Calu3 (cell line): Measurements from ENCODE around the gene TMEM201. TPM values are rescaled to one million over a fixed set of nuclear protein-coding genes. Genes with fewer than 3 reads are reported as not detected.

ENCODE experiments used
- BruUV-seq: library from RNA; stranded (reverse); fragments of 400-500 nt; replicated peaks from 2 replicates; lab custom pipeline; 2021; lab: Mats Ljungman, UMichigan
- CTCF ChIA-PET: fragments of 300-600 bp; sonication (Branson Sonifier 250); formaldehyde crosslinking; loops from one replicate; lab custom pipeline; 2022; ENCODE audit warnings: antibody characterized with exemption; lab: Charles Lee
- DNase-seq: peaks from one replicate; pipeline ENCODE4 v3.0.0; 2022
- H3K27ac Mint-ChIP-seq: one replicate; pipeline ENCODE4 v1.8.0; 2022; ENCODE audit warnings: mixed read lengths; ENCODE audit not compliant: unreplicated experiment
- H3K27me3 Mint-ChIP-seq: one replicate; pipeline ENCODE4 v1.8.0; 2022; ENCODE audit warnings: mixed read lengths; ENCODE audit not compliant: unreplicated experiment
- H3K36me3 Mint-ChIP-seq: one replicate; pipeline ENCODE4 v1.8.0; 2022; ENCODE audit warnings: mild to moderate bottlenecking, moderate library complexity, mixed read lengths; ENCODE audit not compliant: insufficient read depth, unreplicated experiment
- H3K4me1 Mint-ChIP-seq: one replicate; pipeline ENCODE4 v1.8.0; 2022; ENCODE audit warnings: mild to moderate bottlenecking, low read depth, mixed read lengths; ENCODE audit not compliant: unreplicated experiment
- H3K4me3 Mint-ChIP-seq: one replicate; pipeline ENCODE4 v1.8.0; 2022; ENCODE audit warnings: mild to moderate bottlenecking, low read depth, moderate library complexity, mixed read lengths; ENCODE audit not compliant: unreplicated experiment
- H3K9me3 Mint-ChIP-seq: one replicate; pipeline ENCODE4 v1.8.0; 2022; ENCODE audit warnings: low read depth, mixed read lengths; ENCODE audit not compliant: unreplicated experiment
- intact Hi-C: fragments of 100-400 bp; cut with micrococcal nuclease; formaldehyde crosslinking; loops from one replicate; pipeline ENCODE4 v1.10.0; 2022; ENCODE audit not compliant: unreplicated experiment
- total RNA-seq: library from RNA; stranded (reverse); gene quantifications from 2 replicates; pipeline ENCODE4 v1.2.3, GENCODE V29; 2022
- TF ChIP-seq, protein P1 (sequence below): fragments of 200-600 bp; IDR thresholded peaks from one replicate; pipeline ENCODE4 v1.8.0; 2022; ENCODE audit warnings: antibody characterized with exemption; ENCODE audit not compliant: unreplicated experiment

Gene TMEM201
- total RNA-seq, 1 experiment from 2014 or later, result 18.5 TPM

DNA sequence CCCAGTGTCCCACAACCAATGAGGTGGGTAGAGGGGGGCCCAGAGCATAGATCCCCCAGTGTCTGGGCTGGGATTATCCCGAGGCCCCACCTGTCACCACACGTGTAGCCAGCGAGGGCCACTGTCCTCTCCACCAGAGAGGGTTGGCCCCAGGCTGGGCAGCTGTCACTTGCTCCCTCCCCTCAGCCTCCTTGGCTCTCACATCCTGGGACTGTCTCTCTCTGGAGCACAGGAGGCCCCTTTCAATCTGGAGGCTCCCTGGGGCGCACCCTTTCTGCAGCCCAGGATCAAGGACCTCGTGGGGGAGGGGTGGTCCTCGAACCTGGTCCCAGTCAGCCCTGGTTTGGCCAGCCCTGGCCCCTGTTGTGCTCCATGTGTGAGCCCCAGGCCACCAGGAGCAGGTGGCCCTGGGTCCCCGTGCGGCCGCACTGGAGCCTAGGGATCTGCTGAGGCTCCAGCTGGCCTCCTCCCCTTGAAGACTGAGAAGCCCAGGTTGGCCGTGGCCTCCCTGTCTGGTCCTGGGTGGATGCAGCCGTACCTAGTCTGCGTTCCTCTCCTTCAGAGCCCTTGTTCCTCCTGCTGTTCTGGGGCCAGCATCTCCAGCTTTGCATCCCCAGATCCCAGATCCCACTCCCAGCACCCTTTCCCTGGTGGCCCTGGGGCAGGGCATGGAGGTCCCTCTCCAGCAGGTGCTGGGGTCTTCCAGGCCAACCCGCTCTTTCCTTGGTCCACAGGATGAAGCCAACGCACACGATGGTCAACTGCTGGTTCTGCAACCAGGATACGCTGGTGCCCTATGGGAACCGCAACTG, 6.7 kb downstream of the TMEM201 start:
- H3K4me1 Mint-ChIP-seq, result no peaks in the 10 kb centered on the region
- BruUV-seq, result no TSS peak
- H3K9me3 Mint-ChIP-seq, result no peaks in the 10 kb centered on the region
- TF ChIP-seq, protein P1, sequence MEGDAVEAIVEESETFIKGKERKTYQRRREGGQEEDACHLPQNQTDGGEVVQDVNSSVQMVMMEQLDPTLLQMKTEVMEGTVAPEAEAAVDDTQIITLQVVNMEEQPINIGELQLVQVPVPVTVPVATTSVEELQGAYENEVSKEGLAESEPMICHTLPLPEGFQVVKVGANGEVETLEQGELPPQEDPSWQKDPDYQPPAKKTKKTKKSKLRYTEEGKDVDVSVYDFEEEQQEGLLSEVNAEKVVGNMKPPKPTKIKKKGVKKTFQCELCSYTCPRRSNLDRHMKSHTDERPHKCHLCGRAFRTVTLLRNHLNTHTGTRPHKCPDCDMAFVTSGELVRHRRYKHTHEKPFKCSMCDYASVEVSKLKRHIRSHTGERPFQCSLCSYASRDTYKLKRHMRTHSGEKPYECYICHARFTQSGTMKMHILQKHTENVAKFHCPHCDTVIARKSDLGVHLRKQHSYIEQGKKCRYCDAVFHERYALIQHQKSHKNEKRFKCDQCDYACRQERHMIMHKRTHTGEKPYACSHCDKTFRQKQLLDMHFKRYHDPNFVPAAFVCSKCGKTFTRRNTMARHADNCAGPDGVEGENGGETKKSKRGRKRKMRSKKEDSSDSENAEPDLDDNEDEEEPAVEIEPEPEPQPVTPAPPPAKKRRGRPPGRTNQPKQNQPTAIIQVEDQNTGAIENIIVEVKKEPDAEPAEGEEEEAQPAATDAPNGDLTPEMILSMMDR, result no peak
- no peak overlapping the region for H3K4me3 Mint-ChIP-seq
- CTCF ChIA-PET, result no interaction called here
- intact Hi-C loops, result no loop called here
- no peak overlapping the region for H3K27ac Mint-ChIP-seq
- DNase-seq, result no peak
- peaks cover 4% of the 10 kb centered on the region for H3K36me3 Mint-ChIP-seq
- no peaks in the 10 kb centered on the region for H3K27me3 Mint-ChIP-seq

DNA sequence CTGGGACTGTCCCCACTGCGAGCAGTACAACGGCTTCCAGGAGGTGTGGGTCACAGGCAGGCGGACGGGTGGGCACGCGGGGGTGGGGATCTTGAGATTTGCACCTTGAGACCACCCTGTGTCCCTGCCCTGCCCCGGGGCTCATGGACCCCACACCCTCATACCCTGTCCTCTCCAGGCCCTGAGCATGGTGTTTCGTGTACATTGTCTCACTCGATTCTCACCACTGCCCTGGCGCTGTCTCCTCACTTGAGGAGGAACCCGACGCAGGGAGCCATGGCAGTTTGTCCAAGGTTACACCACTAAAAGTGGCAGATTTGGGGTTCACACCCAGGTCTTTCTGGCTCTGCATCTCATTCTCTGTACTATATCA, 7.2 kb downstream of the TMEM201 start:
- Mint-ChIP-seq H3K27me3 (no peaks in the 10 kb centered on the region), H3K9me3 (no peaks in the 10 kb centered on the region), H3K36me3 (peaks cover 5% of the 10 kb centered on the region), H3K4me1 (no peaks in the 10 kb centered on the region), H3K27ac (no peak overlapping the region), H3K4me3 (no peak overlapping the region)
- CTCF ChIA-PET, result no interaction called here
- TF ChIP-seq, protein P1, result no peak
- intact Hi-C loops, result no loop called here
- DNase-seq, result no peak
- BruUV-seq, result no TSS peak

DNA sequence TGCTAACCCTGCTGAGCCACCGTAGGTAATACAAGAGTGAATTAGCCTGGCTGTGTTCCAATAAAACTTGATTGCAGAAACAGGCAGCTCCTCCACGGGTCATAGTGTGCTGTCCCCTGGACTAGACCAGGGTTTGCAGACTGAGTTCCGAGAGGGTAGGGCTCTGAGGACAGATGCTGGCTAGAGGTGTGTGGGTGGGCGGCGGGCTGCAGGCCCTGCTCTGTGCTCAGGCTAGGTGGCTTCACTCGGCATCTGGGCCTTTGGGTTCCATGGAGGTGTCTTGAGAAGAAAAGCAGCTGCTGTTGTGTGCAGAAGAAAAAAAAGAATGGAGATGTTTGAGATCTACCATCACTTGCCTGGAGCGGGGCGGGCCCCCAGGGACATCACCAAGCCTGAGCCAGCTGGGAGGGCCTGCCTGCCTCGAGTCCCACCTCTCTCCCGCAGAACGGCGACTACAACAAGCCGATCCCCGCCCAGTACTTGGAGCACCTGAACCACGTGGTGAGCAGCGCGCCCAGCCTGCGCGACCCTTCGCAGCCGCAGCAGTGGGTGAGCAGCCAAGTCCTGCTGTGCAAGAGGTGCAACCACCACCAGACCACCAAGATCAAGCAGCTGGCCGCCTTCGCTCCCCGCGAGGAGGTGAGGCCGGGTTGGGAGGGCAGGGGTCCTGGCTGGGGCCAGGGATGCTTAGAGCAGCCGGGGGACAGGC, 7.9 kb downstream of the TMEM201 start:
- H3K36me3 Mint-ChIP-seq, result peaks cover 9% of the 10 kb centered on the region
- no peak overlapping the region for H3K27ac Mint-ChIP-seq
- H3K4me1 Mint-ChIP-seq, result no peaks in the 10 kb centered on the region
- H3K4me3 Mint-ChIP-seq, result no peak overlapping the region
- CTCF ChIA-PET, result no interaction called here
- no peaks in the 10 kb centered on the region for H3K27me3 Mint-ChIP-seq
- TF ChIP-seq, protein P1, result no peak
- no peak for DNase-seq
- intact Hi-C loops, result no loop called here
- no peaks in the 10 kb centered on the region for H3K9me3 Mint-ChIP-seq
- no TSS peak for BruUV-seq

- Mint-ChIP-seq H3K4me1 (no peaks in the 10 kb centered on the region), H3K27ac (no peak overlapping the region), H3K9me3 (no peaks in the 10 kb centered on the region), H3K4me3 (no peak overlapping the region), H3K36me3 (peaks cover 9% of the 10 kb centered on the region), H3K27me3 (no peaks in the 10 kb centered on the region)
- intact Hi-C loops, result no loop called here
- CTCF ChIA-PET, result interaction anchor here (0.7 kb wide), 1 partner anchor 33 kb away, joined by 3 read pairs; no protein-coding TSS in a partner anchor
- no peak for DNase-seq
- TF ChIP-seq, protein P1, result no peak
- BruUV-seq, result no TSS peak
Measured at GRCh38 chr1:9597361-9598315, 8.9 kb downstream of the TMEM201 start.
